ENCODE measurements around the gene RAD17.
A peak's percentile ranks its signal among the peaks of the same experiment; 100 is the strongest.
"Not testable (repeated sequence)": the region's sequence is repeated elsewhere in the genome, so short reads cannot be mapped to it uniquely, and the experiment has no call there.

The RAD17 gene

GRCh38 chr5:69369340-69370121, at the start of gene RAD17, which contains the start of the genes AK6 and TAF9:
TSS of gene RAD17 (plus strand) at chr5:69369818. CDS start at chr5:69372209, 2,391 bp downstream.
TSS of gene AK6 (minus strand) at chr5:69369520. CDS start at chr5:69369490, 30 bp downstream.
TSS of gene TAF9 (minus strand) at chr5:69369520. CDS start at chr5:69365737, 3,783 bp downstream.
- peak; percentile 91 for DNase-seq

GRCh38 chr5:69326365-69326764, 43.3 kb upstream of the RAD17 start:
- no peak for DNase-seq

DNA sequence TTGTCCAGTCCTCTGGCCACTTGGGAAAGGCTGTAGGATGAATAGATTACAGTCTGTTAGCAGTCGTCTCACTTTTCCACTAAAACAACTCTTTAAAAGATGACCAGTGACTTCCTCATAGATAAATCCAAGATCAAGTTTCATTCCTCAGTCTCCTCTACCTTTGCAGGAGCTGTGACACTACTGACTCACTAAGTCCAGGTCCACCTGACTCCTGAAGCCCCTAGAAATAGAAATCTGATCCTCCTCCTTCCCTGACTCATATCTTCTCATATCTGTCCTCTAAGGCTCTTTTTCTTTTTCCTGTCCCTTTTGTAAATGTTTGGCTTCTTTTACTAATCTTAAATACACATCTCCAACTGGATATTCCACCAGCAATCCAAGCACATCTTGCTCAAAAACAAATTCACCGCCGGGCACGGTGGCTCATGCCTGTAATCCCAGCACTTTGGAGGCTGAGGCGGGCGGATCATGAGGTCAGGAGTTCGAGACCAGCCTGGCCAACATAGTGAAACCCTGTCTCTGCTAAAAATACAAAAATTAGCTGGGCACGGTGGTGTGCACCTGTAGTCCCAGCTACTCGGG, 39.6 kb upstream of the RAD17 start:
- DNase-seq: no peak

DNA sequence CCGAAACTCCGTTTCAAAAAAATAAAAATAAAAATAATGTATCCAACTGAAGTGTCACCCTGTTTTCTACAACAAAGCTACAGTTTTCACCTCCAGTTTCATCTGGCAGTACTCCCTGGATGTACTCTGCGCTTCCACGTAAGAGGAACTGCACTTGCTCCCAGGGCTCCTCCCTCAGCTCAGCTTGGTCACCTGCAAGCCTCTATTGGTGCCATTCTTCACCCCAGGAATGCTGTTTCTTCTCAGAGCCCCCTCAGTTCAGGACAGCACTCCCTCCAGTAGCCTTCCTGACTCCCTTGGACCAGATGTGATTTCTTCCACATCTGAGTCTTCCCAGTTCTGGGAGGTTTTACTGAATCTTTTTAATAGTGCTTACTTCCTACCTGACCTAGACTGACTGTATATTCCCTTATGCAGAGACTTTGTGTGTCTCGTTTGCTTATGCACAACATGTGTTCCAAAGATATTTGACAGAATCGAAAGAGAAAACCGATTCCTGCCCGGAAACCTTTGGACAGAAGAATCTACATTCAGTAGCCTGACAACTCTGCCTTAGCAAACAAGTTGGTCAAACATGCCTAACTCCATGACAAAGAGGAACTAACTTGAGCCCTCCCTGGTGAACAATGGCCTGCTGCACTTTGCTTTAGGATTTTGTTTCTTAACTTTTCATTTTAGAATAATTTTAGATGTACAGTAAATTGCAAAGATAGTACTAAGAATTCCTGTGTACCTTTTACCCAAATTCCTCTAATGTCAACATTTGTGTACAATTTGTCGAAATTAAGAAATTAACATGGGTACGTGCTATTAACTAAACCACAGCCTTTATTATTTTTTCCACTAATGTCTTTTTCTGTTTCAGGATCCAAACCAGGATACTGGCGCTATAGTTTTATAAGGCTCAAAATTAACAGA, 37.8 kb upstream of the RAD17 start:
- peak; percentile 23 for DNase-seq

GRCh38 chr5:69333668-69334315, 35.8 kb upstream of the RAD17 start:
- DNase-seq: not testable (repeated sequence)

DNA sequence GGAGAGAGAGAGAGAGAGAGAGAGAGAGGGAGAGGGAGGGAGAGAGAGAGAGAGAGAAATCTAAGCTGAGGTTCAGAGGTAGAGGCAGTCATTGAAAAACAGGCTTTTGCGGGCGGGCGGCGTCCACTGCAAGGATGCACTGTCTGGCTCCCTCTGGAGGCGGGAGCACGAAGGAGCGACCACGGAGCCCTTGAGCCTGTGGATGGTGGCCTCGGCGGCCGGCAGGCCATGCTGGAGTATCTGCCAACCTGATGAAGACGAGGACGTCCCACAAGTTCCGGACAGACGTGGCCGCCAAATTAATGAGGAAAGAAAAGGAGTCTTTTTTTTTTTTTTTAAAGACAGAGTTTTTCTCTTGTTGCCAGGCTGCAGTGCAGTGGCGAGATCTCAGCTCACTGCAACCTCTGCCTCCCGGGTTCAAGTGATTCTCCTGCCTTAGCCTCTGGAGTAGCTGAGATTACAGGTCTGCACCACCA, 34.8 kb upstream of the RAD17 start:
- peak; percentile 81 for DNase-seq

DNA sequence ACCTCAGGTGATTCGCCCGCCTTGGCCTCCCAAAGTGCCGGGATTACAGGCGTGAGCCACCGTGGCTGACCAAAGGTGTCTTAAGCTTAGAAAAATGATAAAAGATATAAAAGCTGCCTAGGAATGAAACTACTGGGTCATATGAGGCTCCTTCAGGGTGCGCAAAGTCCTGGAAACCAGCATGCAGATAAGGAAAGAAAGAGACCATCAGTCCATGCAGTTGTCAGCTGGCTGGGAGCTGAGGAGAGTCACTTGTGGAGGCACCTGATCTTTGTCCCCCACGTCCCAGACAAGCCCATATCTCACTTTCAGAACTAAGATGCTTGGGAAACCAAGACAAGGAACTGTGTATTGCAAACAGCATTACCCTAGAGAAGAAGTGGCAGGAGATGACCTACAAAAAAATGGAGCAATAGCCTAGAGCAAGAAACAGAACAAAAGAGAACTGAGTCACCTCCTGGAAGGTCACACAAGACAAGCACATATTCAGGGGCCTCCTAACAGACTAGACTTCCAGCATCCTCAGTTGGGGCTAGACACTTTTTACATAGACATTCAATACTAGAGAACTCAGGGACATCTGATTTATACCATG, 34.2 kb upstream of the RAD17 start:
- peak; percentile 29 for DNase-seq

DNA sequence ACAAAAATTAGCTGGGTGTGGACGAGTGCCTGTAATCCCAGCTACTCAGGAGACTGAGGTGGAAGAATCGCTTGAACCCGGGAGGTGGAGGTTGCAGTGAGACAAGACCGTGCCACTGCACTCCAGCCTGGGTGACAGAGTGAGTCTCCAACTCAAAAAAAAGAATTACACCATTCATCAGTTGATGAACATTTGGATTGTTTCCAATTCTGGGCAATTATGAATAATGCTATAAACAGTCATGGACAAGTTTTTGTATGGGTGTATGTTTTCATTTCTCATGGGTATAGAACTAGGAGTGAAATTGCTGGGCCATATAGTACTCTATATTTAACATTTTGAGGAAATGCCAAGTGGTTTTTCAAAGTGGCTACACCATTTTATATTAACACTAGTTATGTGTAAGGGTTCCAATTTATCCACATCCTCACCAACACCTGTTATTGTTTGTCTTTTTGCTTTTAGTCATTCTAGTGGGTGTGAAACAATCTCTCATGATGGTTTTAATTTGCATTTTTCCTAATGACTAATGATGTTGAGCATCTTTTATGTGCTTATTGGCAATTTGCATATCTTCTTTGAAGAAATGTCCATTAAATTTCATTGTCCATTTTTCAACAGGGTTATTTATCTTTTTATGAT, 28.0 kb upstream of the RAD17 start:
- no peak for DNase-seq

DNA sequence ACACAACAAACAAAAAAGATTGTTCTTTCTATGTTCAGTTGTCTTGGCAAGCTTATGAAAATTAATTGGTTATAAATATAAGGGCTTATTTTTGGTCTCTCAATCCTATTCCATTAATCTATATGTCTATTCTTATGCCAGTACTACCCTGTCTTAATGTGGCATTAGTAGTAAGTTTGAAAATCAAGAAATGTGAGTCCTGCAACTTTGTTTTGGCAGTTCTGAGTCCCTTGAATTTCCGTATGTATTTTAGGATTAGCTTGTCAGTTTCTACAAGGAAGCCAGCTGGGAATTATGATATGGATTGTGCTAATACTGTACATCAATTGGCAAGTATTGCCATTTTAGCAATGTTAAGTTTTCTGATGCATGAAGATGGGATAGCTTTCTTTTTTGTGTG, 26.5 kb upstream of the RAD17 start:
- no peak for DNase-seq

DNA sequence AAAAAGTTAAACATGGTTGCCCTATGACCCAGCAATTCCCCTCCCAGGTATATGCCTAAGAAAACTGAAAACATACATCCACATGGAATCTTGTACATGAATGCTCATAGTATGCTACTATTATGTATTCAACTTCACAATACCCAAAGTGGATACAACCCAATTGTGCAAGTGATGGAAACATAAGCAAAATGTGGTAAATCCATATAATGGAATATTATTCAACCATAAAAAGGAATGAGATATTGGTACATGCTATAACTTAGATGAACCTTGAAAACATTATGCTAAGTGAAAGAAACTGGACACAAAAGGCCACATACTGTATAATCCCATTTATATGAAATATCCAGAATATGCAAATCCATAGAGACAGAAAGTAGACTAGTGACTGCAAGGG, 19.0 kb upstream of the RAD17 start:
- no peak for DNase-seq

DNA sequence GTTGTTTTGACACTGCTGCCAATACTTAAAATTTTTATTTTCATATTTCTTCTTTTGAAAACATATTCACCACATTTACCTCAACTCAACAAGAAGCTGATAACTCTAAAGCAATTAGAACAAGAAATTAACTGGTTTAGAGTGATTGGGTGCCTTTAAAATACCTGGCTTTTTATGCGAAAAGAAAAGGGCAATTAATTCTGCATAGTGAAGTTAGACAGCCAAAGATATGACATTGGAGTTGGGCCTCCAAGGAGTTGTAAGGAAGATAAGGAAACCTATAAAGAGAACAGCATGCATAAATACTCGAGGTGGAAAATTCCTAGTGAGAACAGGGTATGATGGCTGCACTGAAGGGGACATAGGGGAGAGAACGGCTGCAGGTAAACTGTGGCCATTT, 9.9 kb upstream of the RAD17 start:
- no peak for DNase-seq

DNA sequence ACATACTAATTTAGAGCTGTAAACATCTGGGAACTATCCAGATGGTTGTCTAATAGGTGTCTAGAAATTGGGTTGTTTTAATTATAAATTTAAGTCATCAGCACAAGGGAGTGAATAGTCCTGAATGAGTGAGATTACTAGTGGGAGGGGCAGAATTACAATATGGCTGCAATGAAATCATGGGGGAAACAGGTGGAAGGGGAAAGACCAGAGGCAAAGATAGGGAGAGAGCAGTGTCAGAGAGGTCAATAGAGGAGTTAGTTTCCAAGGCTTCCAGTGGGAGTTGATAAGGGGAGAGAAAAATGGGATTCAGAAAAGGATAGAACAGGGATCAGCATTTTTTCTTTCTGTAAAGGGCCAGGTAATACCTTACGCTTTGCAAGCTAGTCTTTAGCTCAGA, 9.2 kb upstream of the RAD17 start:
- DNase-seq: no peak

- DNase-seq: peak; percentile 23
Measured at GRCh38 chr5:69364414-69364813, 5.2 kb upstream of the RAD17 start.

DNA sequence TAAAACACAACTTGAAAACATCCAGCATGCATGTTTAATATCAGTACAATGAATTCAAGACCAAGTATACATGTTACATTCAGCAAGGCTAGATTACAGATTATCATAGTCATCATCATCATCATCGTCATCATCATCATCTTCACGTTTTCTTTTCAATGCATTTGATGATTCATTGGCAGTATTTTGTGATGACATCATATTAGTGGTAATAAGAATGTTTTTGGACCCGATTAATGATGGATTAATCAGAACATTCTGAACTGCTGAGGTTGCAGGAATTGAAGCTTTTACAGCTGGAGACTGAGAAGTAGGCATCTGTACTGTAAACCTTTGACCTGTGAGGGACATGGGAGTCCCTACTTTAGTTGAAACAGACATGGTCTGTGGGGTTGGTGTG, 4.8 kb upstream of the RAD17 start:
- no peak for DNase-seq

GRCh38 chr5:69367697-69368279, 1.8 kb upstream of the RAD17 start:
- DNase-seq: no peak

DNA sequence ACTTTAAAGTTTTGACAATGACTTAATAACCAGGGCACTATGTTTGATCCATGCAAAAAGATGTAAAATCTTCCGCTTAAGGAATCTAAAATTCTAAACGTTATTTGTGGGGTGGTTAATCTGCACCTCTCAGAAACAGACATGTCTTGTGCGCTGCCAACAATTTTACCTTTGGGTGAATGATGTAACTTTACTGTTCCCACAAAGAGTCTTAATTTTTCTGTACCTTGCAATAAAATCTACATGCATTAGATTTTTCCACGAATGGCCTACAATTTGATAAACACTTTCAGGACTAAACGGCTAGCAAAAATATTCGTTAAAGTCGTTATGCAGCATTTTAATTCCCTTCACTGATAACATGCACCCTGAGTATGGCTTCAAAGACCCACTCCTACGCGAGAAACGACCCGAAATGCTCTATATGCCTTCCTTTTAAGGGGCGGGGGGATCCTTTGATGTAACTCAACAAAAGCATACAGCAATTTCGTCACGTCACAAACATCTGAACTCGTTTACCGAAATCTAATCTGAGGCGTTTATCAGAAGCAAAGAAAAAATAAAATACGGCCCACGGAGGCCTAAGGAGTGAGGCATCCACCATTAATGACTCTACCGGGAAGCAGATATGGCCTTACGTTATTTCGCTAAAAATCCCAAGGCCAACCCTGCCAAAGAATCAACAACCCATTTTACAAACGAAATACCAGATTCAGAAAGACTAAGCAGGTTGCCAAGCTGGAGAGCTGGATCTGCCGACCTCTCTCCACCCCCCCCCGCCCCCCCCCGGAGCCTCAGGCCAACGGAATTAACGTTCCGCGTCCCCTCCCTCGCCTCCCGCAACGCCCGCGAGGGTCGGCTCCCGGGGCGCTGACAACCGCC, 919 bp upstream of the RAD17 start:
- DNase-seq: peak; percentile 27

- not testable (repeated sequence) for DNase-seq
Measured at GRCh38 chr5:69370335-69370734, 717 bp downstream of the RAD17 start.

GRCh38 chr5:69372394-69372793, 2.8 kb downstream of the RAD17 start:
- DNase-seq: no peak

DNA sequence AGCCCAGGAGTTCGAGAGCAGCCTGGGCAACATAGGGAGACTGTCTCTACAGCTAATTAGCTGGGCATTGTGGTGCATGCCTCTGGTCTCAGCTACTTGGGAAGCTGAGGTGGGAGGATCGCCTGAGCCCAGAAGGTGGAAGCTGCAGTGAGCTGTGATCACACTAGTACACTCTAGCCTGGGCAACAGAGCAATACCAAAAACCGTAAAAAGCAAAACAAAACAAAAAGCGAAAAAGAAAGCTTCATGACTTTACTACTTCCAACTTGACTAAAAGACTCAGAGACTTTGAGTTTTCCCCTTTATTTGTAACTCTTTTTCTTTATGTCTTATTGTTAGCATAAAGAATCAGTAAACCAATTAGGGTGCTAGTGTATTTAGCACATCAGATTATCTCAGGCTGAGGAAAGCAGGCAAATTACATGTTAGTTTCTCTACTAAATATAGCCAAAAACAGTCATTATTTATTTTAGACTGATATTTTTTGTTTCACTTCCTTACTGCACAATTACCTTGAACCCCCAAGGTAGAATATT, 5.4 kb downstream of the RAD17 start:
- no peak for DNase-seq

- no peak for DNase-seq
Measured at GRCh38 chr5:69378376-69378775, 8.8 kb downstream of the RAD17 start.
